ENCODE results near the gene PNPLA6. TPM values are rescaled to one million over a fixed set of nuclear protein-coding genes. Genes with fewer than 3 reads are reported as not detected.

The PNPLA6 gene
- total and polyA plus RNA-seq, 9 of the 15 experiments (the other 6 are each of a cell fraction or from before 2014, with no cell fraction given) = 0.07 to 30.2 (median 8.3) TPM

DNA sequence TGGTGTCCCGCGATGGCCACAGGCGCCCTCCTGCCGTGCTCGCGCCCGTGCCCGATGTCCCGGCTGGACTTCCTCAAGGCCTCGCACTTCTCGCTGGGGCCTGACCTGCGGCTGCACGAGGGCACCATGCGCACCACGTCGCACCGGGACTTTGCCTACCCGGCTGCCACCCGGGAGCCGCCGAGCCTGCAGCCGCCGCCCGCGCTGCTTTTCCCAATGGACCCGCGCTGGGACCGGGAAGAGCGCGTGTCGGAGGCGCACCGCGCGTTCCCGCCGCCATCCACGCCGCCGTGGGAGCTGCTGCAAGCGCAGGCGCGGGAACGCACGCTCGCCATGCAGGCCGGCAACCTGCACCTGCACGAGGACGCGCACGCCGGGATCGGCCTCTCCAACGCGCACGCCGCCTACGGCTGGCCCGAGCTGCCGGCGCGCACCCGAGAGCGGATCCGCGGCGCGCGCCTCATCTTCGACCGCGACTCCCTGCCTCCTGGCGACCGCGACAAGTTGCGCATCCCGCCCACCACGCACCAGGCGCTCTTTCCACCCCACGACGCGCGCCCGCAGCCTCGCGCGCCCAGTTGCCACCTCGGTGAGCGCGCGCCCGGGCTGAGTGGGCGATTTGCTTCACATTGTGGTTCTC lies 34.6 kb upstream of the PNPLA6 start (continued):
- TF ChIP-seq NR2F6 (CRISPR knock-in tag; IDR thresholded peaks at IDR 0.05) (no peak), ZNF77 (CRISPR knock-in tag; IDR thresholded peaks at IDR 0.05) (no peak), HOXB6 (CRISPR knock-in tag; IDR thresholded peaks at IDR 0.05; ENCODE audit: borderline replicate concordance) (no peak), MYC (IDR thresholded peaks at IDR 0.05; ENCODE audit: low read depth, low read length) (0 out of 2 replicates have a peak, but pooled peaks have one; percentile 13), MYC (CRISPR knock-in tag; IDR thresholded peaks at IDR 0.05; ENCODE audit: borderline replicate concordance, low read depth) (no peak), ARHGAP35 (IDR thresholded peaks at IDR 0.05; ENCODE audit: partially characterized antibody) (no peak), ZNF436 (CRISPR knock-in tag; IDR thresholded peaks at IDR 0.05) (no peak), TRIM24 (IDR thresholded peaks at IDR 0.05) (no peak), TAF1 (IDR thresholded peaks at IDR 0.05; ENCODE audit: control insufficient read depth, extremely low read depth, insufficient read depth, low read length, severe bottlenecking) (no peak), HNRNPH1 (optimal IDR thresholded peaks at IDR 0.05; ENCODE audit: low read depth, low read length) (no peak), KDM5B (IDR thresholded peaks at IDR 0.05; ENCODE audit: insufficient replicate concordance, low read depth, low read length) (no peak), ZC3H4 (CRISPR knock-in tag; IDR thresholded peaks at IDR 0.05; ENCODE audit: borderline replicate concordance) (no peak), HSF4 (CRISPR knock-in tag; IDR thresholded peaks at IDR 0.05; ENCODE audit: borderline replicate concordance) (no peak), PHB2 (IDR thresholded peaks at IDR 0.05; ENCODE audit: low read depth) (no peak), CXXC5 (CRISPR knock-in tag; IDR thresholded peaks at IDR 0.05) (peak; percentile 81), PTRF (tag; IDR thresholded peaks at IDR 0.05) (no peak), NONO (IDR thresholded peaks at IDR 0.05; ENCODE audit: low read depth in 2 of 2, low read length in 1 of 2) (no peak), POLR3G (IDR thresholded peaks at IDR 0.05; ENCODE audit: extremely low read depth, insufficient read length, insufficient replicate concordance) (no peak), HCFC1 (IDR thresholded peaks at IDR 0.05; ENCODE audit: low read depth, low read length) (no peak), ZKSCAN8 (CRISPR knock-in tag; IDR thresholded peaks at IDR 0.05) (no peak)
- TF ChIP-seq, protein P1, sequence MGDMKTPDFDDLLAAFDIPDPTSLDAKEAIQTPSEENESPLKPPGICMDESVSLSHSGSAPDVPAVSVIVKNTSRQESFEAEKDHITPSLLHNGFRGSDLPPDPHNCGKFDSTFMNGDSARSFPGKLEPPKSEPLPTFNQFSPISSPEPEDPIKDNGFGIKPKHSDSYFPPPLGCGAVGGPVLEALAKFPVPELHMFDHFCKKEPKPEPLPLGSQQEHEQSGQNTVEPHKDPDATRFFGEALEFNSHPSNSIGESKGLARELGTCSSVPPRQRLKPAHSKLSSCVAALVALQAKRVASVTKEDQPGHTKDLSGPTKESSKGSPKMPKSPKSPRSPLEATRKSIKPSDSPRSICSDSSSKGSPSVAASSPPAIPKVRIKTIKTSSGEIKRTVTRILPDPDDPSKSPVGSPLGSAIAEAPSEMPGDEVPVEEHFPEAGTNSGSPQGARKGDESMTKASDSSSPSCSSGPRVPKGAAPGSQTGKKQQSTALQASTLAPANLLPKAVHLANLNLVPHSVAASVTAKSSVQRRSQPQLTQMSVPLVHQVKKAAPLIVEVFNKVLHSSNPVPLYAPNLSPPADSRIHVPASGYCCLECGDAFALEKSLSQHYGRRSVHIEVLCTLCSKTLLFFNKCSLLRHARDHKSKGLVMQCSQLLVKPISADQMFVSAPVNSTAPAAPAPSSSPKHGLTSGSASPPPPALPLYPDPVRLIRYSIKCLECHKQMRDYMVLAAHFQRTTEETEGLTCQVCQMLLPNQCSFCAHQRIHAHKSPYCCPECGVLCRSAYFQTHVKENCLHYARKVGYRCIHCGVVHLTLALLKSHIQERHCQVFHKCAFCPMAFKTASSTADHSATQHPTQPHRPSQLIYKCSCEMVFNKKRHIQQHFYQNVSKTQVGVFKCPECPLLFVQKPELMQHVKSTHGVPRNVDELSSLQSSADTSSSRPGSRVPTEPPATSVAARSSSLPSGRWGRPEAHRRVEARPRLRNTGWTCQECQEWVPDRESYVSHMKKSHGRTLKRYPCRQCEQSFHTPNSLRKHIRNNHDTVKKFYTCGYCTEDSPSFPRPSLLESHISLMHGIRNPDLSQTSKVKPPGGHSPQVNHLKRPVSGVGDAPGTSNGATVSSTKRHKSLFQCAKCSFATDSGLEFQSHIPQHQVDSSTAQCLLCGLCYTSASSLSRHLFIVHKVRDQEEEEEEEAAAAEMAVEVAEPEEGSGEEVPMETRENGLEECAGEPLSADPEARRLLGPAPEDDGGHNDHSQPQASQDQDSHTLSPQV (IDR thresholded peaks at IDR 0.05) = no peak
- TF ChIP-seq, protein P2, sequence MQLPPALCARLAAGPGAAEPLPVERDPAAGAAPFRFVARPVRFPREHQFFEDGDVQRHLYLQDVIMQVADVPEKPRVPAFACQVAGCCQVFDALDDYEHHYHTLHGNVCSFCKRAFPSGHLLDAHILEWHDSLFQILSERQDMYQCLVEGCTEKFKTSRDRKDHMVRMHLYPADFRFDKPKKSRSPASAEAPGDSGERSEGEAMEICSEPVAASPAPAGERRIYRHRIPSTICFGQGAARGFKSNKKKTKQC (CRISPR knock-in tag; IDR thresholded peaks at IDR 0.05) = no peak
- TF ChIP-seq, protein P3, sequence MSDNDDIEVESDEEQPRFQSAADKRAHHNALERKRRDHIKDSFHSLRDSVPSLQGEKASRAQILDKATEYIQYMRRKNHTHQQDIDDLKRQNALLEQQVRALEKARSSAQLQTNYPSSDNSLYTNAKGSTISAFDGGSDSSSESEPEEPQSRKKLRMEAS (CRISPR knock-in tag; IDR thresholded peaks at IDR 0.05) = peak; percentile 73
